HUES64 (cell line): Measurements from ENCODE around the gene RBFOX2.

Source experiments
- H3K27ac ChIP-seq: 2 replicates; pipeline ENCODE4 v1.7.0; 2013; ENCODE audit warnings: low read depth, low read length, inconsistent platforms
- H3K27me3 ChIP-seq: 2 replicates; pipeline ENCODE4 v1.6.1; 2013; ENCODE audit warnings: mild to moderate bottlenecking, low read length; ENCODE audit not compliant: insufficient read depth
- H3K36me3 ChIP-seq: 2 replicates; pipeline ENCODE4 v1.6.1; 2013; ENCODE audit warnings: mild to moderate bottlenecking, low read length; ENCODE audit not compliant: insufficient read depth
- H3K4me1 ChIP-seq: 2 replicates; pipeline ENCODE4 v1.6.1; 2013; ENCODE audit warnings: mild to moderate bottlenecking, low read length, moderate library complexity; ENCODE audit not compliant: insufficient read depth
- H3K4me3 ChIP-seq: 2 replicates; pipeline ENCODE4 v1.5.1; 2013; ENCODE audit warnings: mild to moderate bottlenecking, low read length, moderate library complexity
- H3K9ac ChIP-seq: 2 replicates; pipeline ENCODE4 v1.6.1; 2013; ENCODE audit warnings: mild to moderate bottlenecking, low read depth, low read length
- H3K9me3 ChIP-seq: 2 replicates; pipeline ENCODE4 v1.6.1; 2013; ENCODE audit warnings: low read depth, low read length; ENCODE audit not compliant: insufficient read depth
- WGBS: fragments of 150-250, 120-280 bp; methylation state at CpG from one replicate; pipeline ENCODE4 v1.1.7; 2013; ENCODE audit warnings: missing lambda C conversion rate; 5-methylcytosine and 5-hydroxymethylcytosine counted together

Gene RBFOX2

GRCh38 chr22:35733791-35734516, 294.7 kb downstream of the RBFOX2 start:
- H3K27ac ChIP-seq, result no peak overlapping the region
- H3K4me3 ChIP-seq, result no peak overlapping the region
- H3K4me1 ChIP-seq, result no peaks in the 10 kb centered on the region
- H3K9ac ChIP-seq, result no peak overlapping the region
- 93% methylated on average over 7 of the region's 7 CpGs for WGBS
- peaks cover 2% of the 10 kb centered on the region; the same call in 1 of the 2 replicates for H3K9me3 ChIP-seq
- peaks cover 23% of the 10 kb centered on the region for H3K36me3 ChIP-seq
- no peaks in the 10 kb centered on the region for H3K27me3 ChIP-seq

GRCh38 chr22:35733036-35733435, 295.6 kb downstream of the RBFOX2 start:
- no peaks in the 10 kb centered on the region for H3K4me1 ChIP-seq
- H3K9me3 ChIP-seq, result peaks cover 2% of the 10 kb centered on the region; the same call in 1 of the 2 replicates
- no peak overlapping the region for H3K9ac ChIP-seq
- 93% methylated on average over 10 of the region's 10 CpGs for WGBS
- no peak overlapping the region for H3K4me3 ChIP-seq
- H3K27me3 ChIP-seq, result no peaks in the 10 kb centered on the region
- peaks cover 14% of the 10 kb centered on the region; the same call in 1 of the 2 replicates for H3K36me3 ChIP-seq
- H3K27ac ChIP-seq, result no peak overlapping the region

GRCh38 chr22:35732116-35732515, 296.5 kb downstream of the RBFOX2 start:
- H3K27ac ChIP-seq, result no peak overlapping the region
- peaks cover 13% of the 10 kb centered on the region; the same call in 1 of the 2 replicates for H3K36me3 ChIP-seq
- no peak overlapping the region for H3K4me3 ChIP-seq
- no peak overlapping the region for H3K9ac ChIP-seq
- H3K4me1 ChIP-seq, result no peaks in the 10 kb centered on the region
- H3K9me3 ChIP-seq, result peaks cover 2% of the 10 kb centered on the region; the same call in 1 of the 2 replicates
- 92% methylated on average over 9 of the region's 9 CpGs for WGBS
- no peaks in the 10 kb centered on the region for H3K27me3 ChIP-seq

GRCh38 chr22:35731321-35731720, 297.3 kb downstream of the RBFOX2 start:
- no peak overlapping the region for H3K27ac ChIP-seq
- WGBS, result 84% methylated on average over 10 of the region's 10 CpGs
- 0 out of 2 replicates have a peak, but pooled peaks cover 5% of the 10 kb centered on the region for H3K36me3 ChIP-seq
- H3K27me3 ChIP-seq, result no peaks in the 10 kb centered on the region
- H3K4me1 ChIP-seq, result no peaks in the 10 kb centered on the region
- no peak overlapping the region for H3K9ac ChIP-seq
- 0 out of 2 replicates have a peak, but pooled peaks cover 2% of the 10 kb centered on the region for H3K9me3 ChIP-seq
- no peak overlapping the region for H3K4me3 ChIP-seq

- Histone ChIP-seq H3K36me3 (no peaks in the 10 kb centered on the region), H3K4me1 (no peaks in the 10 kb centered on the region), H3K9ac (no peak overlapping the region), H3K27ac (no peak overlapping the region), H3K9me3 (no peaks in the 10 kb centered on the region), H3K4me3 (no peak overlapping the region), H3K27me3 (no peaks in the 10 kb centered on the region)
- 85% methylated on average over 1 of the region's 2 CpGs for WGBS
These were observed 299.3 kb downstream of the RBFOX2 start for GRCh38 chr22:35729309-35729698.

- H3K4me1 ChIP-seq, result no peaks in the 10 kb centered on the region
- no peak overlapping the region for H3K4me3 ChIP-seq
- no peaks in the 10 kb centered on the region for H3K9me3 ChIP-seq
- 93% methylated on average over 12 of the region's 12 CpGs for WGBS
- H3K9ac ChIP-seq, result no peak overlapping the region
- H3K27ac ChIP-seq, result no peak overlapping the region
- H3K36me3 ChIP-seq, result no peaks in the 10 kb centered on the region
- H3K27me3 ChIP-seq, result no peaks in the 10 kb centered on the region
These were observed 299.9 kb downstream of the RBFOX2 start for GRCh38 chr22:35728639-35729308.

DNA sequence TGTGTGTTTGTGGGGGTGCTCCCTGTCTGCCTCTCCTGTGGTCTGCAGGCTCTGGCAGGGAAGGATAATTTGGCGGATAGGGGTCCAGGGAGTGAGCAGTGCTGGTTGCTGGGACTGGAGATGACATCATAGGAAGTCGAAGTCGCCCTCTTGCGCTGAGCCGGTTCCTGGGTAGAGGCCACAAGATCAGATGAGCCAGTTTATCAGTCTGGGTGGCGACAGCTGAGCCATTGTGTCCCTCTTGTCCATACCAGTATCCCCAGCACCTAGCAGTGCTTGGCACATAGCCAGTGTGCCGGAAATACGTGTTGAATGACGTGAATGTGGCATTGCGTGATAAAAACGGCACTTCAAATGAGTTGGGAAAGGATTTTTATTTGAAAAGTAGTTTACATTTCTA, 301.2 kb downstream of the RBFOX2 start:
- no peak overlapping the region for H3K9ac ChIP-seq
- WGBS, result 97% methylated on average over 11 of the region's 11 CpGs
- no peaks in the 10 kb centered on the region for H3K4me1 ChIP-seq
- no peaks in the 10 kb centered on the region for H3K27me3 ChIP-seq
- H3K36me3 ChIP-seq, result no peaks in the 10 kb centered on the region
- H3K27ac ChIP-seq, result no peak overlapping the region
- no peak overlapping the region for H3K4me3 ChIP-seq
- H3K9me3 ChIP-seq, result no peaks in the 10 kb centered on the region

- no peak overlapping the region for H3K4me3 ChIP-seq
- no peaks in the 10 kb centered on the region for H3K4me1 ChIP-seq
- no peak overlapping the region for H3K9ac ChIP-seq
- H3K9me3 ChIP-seq, result no peaks in the 10 kb centered on the region
- no peaks in the 10 kb centered on the region for H3K27me3 ChIP-seq
- no peaks in the 10 kb centered on the region for H3K36me3 ChIP-seq
- 94% methylated on average over 15 of the region's 15 CpGs for WGBS
- H3K27ac ChIP-seq, result no peak overlapping the region
These were observed 301.7 kb downstream of the RBFOX2 start for GRCh38 chr22:35726933-35727332.

GRCh38 chr22:35726398-35726797, 302.2 kb downstream of the RBFOX2 start:
- Histone ChIP-seq H3K27me3 (no peaks in the 10 kb centered on the region), H3K4me3 (no peak overlapping the region), H3K9ac (no peak overlapping the region), H3K9me3 (no peaks in the 10 kb centered on the region), H3K27ac (no peak overlapping the region), H3K4me1 (no peaks in the 10 kb centered on the region), H3K36me3 (no peaks in the 10 kb centered on the region)
- WGBS, result 93% methylated on average over 6 of the region's 6 CpGs

GRCh38 chr22:35725521-35725920, 303.1 kb downstream of the RBFOX2 start:
- Histone ChIP-seq H3K9me3 (no peaks in the 10 kb centered on the region), H3K9ac (no peak overlapping the region), H3K4me1 (no peaks in the 10 kb centered on the region), H3K4me3 (no peak overlapping the region), H3K27me3 (no peaks in the 10 kb centered on the region), H3K36me3 (no peaks in the 10 kb centered on the region), H3K27ac (no peak overlapping the region)
- WGBS, result 91% methylated on average over 11 of the region's 11 CpGs

DNA sequence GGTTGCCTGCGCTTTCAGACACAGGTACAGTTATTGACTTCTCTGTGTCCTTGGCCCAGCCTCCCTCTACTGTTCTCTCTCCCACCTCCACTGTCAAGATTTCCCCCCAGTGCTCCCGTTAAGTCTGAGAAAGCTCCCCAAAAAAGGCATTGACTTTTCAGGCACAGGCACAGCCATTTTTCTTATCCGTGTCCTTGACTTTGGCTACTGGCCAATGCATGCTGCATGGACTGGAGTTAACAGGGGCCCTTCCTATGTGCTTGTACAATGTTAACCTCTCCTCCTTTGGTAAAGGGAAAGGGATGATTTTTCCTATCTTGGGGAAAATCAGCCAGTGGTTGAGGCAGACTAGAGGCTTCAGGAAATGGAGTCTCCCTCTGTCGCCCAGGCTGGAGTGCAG, 306.7 kb downstream of the RBFOX2 start:
- Histone ChIP-seq H3K4me1 (no peaks in the 10 kb centered on the region), H3K9me3 (no peaks in the 10 kb centered on the region), H3K36me3 (no peaks in the 10 kb centered on the region), H3K27me3 (no peaks in the 10 kb centered on the region), H3K4me3 (no peak overlapping the region), H3K9ac (no peak overlapping the region), H3K27ac (no peak overlapping the region)
- WGBS, result 93% methylated on average over 4 of the region's 4 CpGs
